ENCODE data around the gene PLIN1. TPM values are rescaled to one million over a fixed set of nuclear protein-coding genes. Genes with fewer than 3 reads are reported as not detected.

The PLIN1 gene
- total and polyA plus RNA-seq, 10 of the 15 experiments (the other 5 are each of a cell fraction or from before 2014, with no cell fraction given) = 0.05 to 0.13 (median 0.09) TPM; not detected in 6

- Histone ChIP-seq H3K36me3 (ENCODE audit: control insufficient read depth in 2 of 2, insufficient read depth in 2 of 2, low read length in 1 of 2) (peaks cover 12 to 27% of the 10 kb centered on the region in 2 experiments), H2AFZ (ENCODE audit: control insufficient read depth, low read depth, low read length) (no peak overlapping the region), H3K4me2 (ENCODE audit: control insufficient read depth, insufficient read depth) (no peak overlapping the region), H3K9me3 (replicated peaks; ENCODE audit: control insufficient read depth, insufficient read depth, low read length) (no peaks in the 10 kb centered on the region; the same call in 2 of the 3 replicates), H3K27me3 (replicated peaks in 1 of 2; ENCODE audit: control insufficient read depth in 2 of 2, insufficient read depth in 2 of 2, low read length in 1 of 2) (no peaks in the 10 kb centered on the region), H3K4me1 (ENCODE audit: control insufficient read depth, insufficient read depth, low read length) (no peaks in the 10 kb centered on the region), H3K4me3 (no peak overlapping the region), H3K79me2 (ENCODE audit: control insufficient read depth, insufficient read depth, low read length) (no peaks in the 10 kb centered on the region), H3K27ac (ENCODE audit: control insufficient read depth, insufficient read depth) (no peak overlapping the region), H4K20me1 (ENCODE audit: control insufficient read depth, insufficient read depth) (no peaks in the 10 kb centered on the region), H3K9ac (ENCODE audit: control insufficient read depth, insufficient read depth, low read length) (no peak overlapping the region)
- DNase-seq (ENCODE audit: low read depth, low spot score) (no peak), FAIRE-seq (no peak), ATAC-seq (no peak; the same call in 2 of the 3 replicates)
- no TSS peak for BruUV-seq (replicated peaks)
- POLR2A ChIA-PET = no interaction called here
- TF ChIP-seq JUNB (IDR thresholded peaks at IDR 0.05) (no peak), HDAC6 (IDR thresholded peaks at IDR 0.05; ENCODE audit: unreplicated experiment) (no peak), POLR2A (IDR thresholded peaks at IDR 0.05; ENCODE audit: low read depth, low read length) (0 out of 2 replicates have a peak, but pooled peaks have one; percentile 26), POU2F2 (IDR thresholded peaks at IDR 0.05; ENCODE audit: borderline replicate concordance, low read depth, low read length) (no peak), KAT2A (conservative IDR thresholded peaks at IDR 0.05; ENCODE audit: control insufficient read depth, low read depth, low read length) (no peak)
- SMC1A ChIA-PET (ENCODE audit: uncharacterized antibody, unreplicated experiment) = no interaction called here
- CTCF ChIA-PET = no interaction called here
- WGBS (ENCODE audit: insufficient coverage, insufficient replicate concordance, low lambda C conversion rate, missing lambda C conversion rate) = 90% methylated on average over 10 of the region's 10 CpGs
- in situ Hi-C loops (cut with MboI) (no loop called here), intact Hi-C loops (cut with micrococcal nuclease; ENCODE audit: unreplicated experiment) (no loop called here)
- RAD21 ChIA-PET (ENCODE audit: unreplicated experiment) = no interaction called here
Observed at GRCh38 chr15:89631902-89632264, 47.3 kb downstream of the PLIN1 start.

- CTCF ChIA-PET = no interaction called here
- no peak overlapping the region for H3K9ac ChIP-seq (ENCODE audit: control insufficient read depth, insufficient read depth, low read length)
- peaks cover 12 to 27% of the 10 kb centered on the region in 2 experiments for H3K36me3 ChIP-seq (ENCODE audit: control insufficient read depth in 2 of 2, insufficient read depth in 2 of 2, low read length in 1 of 2)
- in situ Hi-C loops (cut with MboI) = no loop called here
- no TSS peak for BruUV-seq (replicated peaks)
- no peak overlapping the region for H2AFZ ChIP-seq (ENCODE audit: control insufficient read depth, low read depth, low read length)
- no peak overlapping the region for H3K4me3 ChIP-seq
- no peaks in the 10 kb centered on the region for H3K27me3 ChIP-seq (replicated peaks in 1 of 2; ENCODE audit: control insufficient read depth in 2 of 2, insufficient read depth in 2 of 2, low read length in 1 of 2)
- no peak for DNase-seq (ENCODE audit: low read depth, low spot score)
- H3K27ac ChIP-seq (ENCODE audit: control insufficient read depth, insufficient read depth) = no peak overlapping the region
- no peak overlapping the region for H3K4me2 ChIP-seq (ENCODE audit: control insufficient read depth, insufficient read depth)
- intact Hi-C loops (cut with micrococcal nuclease; ENCODE audit: unreplicated experiment) = no loop called here
- no peaks in the 10 kb centered on the region for H4K20me1 ChIP-seq (ENCODE audit: control insufficient read depth, insufficient read depth)
- TF ChIP-seq CBFB (IDR thresholded peaks at IDR 0.05; ENCODE audit: low read depth) = no peak
- TF ChIP-seq SP1 (IDR thresholded peaks at IDR 0.05; ENCODE audit: low read depth, low read length) = no peak
- TF ChIP-seq NR2F1 (conservative IDR thresholded peaks at IDR 0.05) = no peak
- TF ChIP-seq TAF1 (IDR thresholded peaks at IDR 0.05; ENCODE audit: borderline replicate concordance, low read depth, low read length) = no peak
- TF ChIP-seq ELK1 (IDR thresholded peaks at IDR 0.05; ENCODE audit: low read depth, low read length) = no peak
- no peak for TF ChIP-seq SPI1 (IDR thresholded peaks at IDR 0.05; ENCODE audit: borderline replicate concordance, insufficient read depth, low read depth, low read length)
- TF ChIP-seq BCL3 (IDR thresholded peaks at IDR 0.05; ENCODE audit: borderline replicate concordance, insufficient read depth, low read depth, low read length, poor library complexity, severe bottlenecking) = no peak
- H3K9me3 ChIP-seq (replicated peaks; ENCODE audit: control insufficient read depth, insufficient read depth, low read length) = no peaks in the 10 kb centered on the region; the same call in 2 of the 3 replicates
- SMC1A ChIA-PET (ENCODE audit: uncharacterized antibody, unreplicated experiment) = no interaction called here
- WGBS (ENCODE audit: insufficient coverage, insufficient replicate concordance, low lambda C conversion rate, missing lambda C conversion rate) = 95% methylated on average over 30 of the region's 30 CpGs
- POLR2A ChIA-PET = no interaction called here
- no peak; the same call in 1 of the 3 replicates for ATAC-seq
- FAIRE-seq = no peak
- H3K79me2 ChIP-seq (ENCODE audit: control insufficient read depth, insufficient read depth, low read length) = no peaks in the 10 kb centered on the region
- no peaks in the 10 kb centered on the region for H3K4me1 ChIP-seq (ENCODE audit: control insufficient read depth, insufficient read depth, low read length)
- RAD21 ChIA-PET (ENCODE audit: unreplicated experiment) = no interaction called here
Observed at GRCh38 chr15:89630974-89631901, 47.9 kb downstream of the PLIN1 start.
